Right lobe of liver (tissue), 4 donors: Measurements from ENCODE around the gene TDRD7.

Experiments
- POLR2A ChIP-seq: fragments of 450-650 bp; IDR thresholded peaks from one replicate; pipeline ENCODE4 v1.6.1; 2017; ENCODE audit warnings: antibody characterized with exemption, mild to moderate bottlenecking
- TF ChIP-seq, protein P1 (sequence below), 4 donors: fragments of 200-600 bp in 3 of 4; fragments of 450-650 bp in 1 of 4; IDR thresholded peaks; one replicate each; pipeline versions ENCODE4 v1.5.1 to v1.8.0; 2016 to 2022; ENCODE audit warnings: antibody characterized with exemption in 4 of 4, mild to moderate bottlenecking in 2 of 4
- donor health status: DM: no; HTN: no; CAD: no.
- donor health status: DM: no; HTN: no; CAD: no.
- donor health status: DM: no; HTN: yes; CAD: no.

DNA sequence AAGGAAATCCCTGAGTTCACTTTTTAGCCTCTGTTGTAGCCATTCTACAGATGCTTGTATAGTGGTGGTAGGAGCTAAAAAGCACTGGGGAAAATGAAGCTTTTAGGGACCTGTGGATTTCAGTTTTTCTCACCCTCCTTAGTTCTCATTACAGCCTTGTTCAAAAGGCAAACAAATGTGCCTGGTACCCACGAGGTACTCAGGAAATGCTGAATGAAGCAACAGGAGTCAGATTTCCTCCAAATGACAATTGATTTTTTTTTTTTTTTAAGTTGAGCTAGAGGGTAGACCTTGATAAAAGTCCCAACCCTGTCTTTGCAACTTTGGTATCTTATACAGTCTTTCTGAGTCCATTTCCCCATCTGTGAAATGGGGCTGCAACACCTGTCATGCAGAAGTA is 68.3 kb downstream of the TDRD7 start:
- TF ChIP-seq, protein P1, sequence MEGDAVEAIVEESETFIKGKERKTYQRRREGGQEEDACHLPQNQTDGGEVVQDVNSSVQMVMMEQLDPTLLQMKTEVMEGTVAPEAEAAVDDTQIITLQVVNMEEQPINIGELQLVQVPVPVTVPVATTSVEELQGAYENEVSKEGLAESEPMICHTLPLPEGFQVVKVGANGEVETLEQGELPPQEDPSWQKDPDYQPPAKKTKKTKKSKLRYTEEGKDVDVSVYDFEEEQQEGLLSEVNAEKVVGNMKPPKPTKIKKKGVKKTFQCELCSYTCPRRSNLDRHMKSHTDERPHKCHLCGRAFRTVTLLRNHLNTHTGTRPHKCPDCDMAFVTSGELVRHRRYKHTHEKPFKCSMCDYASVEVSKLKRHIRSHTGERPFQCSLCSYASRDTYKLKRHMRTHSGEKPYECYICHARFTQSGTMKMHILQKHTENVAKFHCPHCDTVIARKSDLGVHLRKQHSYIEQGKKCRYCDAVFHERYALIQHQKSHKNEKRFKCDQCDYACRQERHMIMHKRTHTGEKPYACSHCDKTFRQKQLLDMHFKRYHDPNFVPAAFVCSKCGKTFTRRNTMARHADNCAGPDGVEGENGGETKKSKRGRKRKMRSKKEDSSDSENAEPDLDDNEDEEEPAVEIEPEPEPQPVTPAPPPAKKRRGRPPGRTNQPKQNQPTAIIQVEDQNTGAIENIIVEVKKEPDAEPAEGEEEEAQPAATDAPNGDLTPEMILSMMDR (IDR thresholded peaks at IDR 0.05), result no peak
- TF ChIP-seq POLR2A, result no peak
